K562 treated with DMSO at 1 percent for 48 hours (cell line): ENCODE measurements around the gene GPRASP1. TPM values are rescaled to one million over a fixed set of nuclear protein-coding genes. Genes with fewer than 3 reads are reported as not detected.

Experiments used
- total RNA-seq: library from RNA; unstranded; fragments of 300-600 nt; gene quantifications from 2 replicates; pipeline ENCODE4 v1.2.3, GENCODE V29; 2022; ENCODE audit warnings: low replicate concordance; ENCODE audit errors: extremely low read depth

Gene GPRASP1, protein sequence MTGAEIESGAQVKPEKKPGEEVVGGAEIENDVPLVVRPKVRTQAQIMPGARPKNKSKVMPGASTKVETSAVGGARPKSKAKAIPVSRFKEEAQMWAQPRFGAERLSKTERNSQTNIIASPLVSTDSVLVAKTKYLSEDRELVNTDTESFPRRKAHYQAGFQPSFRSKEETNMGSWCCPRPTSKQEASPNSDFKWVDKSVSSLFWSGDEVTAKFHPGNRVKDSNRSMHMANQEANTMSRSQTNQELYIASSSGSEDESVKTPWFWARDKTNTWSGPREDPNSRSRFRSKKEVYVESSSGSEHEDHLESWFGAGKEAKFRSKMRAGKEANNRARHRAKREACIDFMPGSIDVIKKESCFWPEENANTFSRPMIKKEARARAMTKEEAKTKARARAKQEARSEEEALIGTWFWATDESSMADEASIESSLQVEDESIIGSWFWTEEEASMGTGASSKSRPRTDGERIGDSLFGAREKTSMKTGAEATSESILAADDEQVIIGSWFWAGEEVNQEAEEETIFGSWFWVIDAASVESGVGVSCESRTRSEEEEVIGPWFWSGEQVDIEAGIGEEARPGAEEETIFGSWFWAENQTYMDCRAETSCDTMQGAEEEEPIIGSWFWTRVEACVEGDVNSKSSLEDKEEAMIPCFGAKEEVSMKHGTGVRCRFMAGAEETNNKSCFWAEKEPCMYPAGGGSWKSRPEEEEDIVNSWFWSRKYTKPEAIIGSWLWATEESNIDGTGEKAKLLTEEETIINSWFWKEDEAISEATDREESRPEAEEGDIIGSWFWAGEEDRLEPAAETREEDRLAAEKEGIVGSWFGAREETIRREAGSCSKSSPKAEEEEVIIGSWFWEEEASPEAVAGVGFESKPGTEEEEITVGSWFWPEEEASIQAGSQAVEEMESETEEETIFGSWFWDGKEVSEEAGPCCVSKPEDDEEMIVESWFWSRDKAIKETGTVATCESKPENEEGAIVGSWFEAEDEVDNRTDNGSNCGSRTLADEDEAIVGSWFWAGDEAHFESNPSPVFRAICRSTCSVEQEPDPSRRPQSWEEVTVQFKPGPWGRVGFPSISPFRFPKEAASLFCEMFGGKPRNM (N-terminal part only)
- not detected in 2 replicates for total RNA-seq

DNA sequence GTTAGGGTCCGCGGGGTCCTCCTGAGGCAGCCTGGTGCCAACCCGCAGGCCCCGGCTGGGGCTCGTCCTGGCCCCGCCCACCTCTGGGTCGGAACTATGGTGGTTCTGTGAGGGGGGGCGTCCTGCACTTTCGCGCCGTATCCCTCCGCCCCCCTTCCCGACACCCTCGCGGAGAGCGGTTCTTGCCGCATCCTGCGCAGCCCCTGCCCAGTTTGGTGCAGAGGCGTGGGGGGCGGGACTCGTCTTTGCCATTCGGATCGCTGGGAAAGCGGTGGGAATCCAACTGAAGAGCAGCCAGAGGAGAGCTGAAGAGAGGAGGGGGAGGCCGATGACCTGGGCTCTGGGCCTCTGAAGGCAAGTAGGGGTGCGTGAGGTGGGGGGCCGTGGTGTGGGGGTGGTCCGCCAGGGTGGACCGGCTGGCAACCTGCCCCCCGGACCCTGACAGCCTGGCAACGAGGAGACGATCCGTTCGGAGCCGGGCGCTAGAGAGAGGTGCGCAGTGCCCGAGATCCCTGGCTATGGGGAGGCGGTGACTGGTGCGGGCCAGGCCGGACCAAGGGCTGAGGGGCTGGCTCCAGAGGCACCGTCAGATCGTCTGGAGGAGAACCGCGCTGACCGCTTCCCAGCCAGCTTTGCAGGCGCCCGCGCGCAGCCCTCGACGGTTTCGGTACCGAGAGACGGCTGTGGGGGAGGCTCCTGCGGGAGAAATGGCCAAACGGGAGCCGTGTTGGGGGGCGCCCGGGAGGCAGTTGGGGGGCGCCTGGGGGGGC lies at the start of gene GPRASP1:
Gene GPRASP1 (plus strand): TSS at position 242 of the 770 bp plus-strand sequence. CDS start 2,431 bp downstream, outside the sequence.

Other genes with a start within 250 kb of the GPRASP1 start
- not detected in 2 replicates for gene NXF2B, start 211.5 kb upstream of the GPRASP1 start, total RNA-seq
- gene TCP11X2, start 179.7 kb upstream of the GPRASP1 start, total RNA-seq: not detected in 2 replicates
- not detected in 2 replicates for gene TMSB15A, start 134.7 kb upstream of the GPRASP1 start, total RNA-seq
- not detected in 2 replicates for gene ARMCX5, start 52.0 kb upstream of the GPRASP1 start, total RNA-seq
- gene GPRASP2, start 61.0 kb downstream of the GPRASP1 start, total RNA-seq: not detected in 2 replicates
- gene GPRASP3, start 69.3 kb downstream of the GPRASP1 start, total RNA-seq: not detected in 2 replicates